Right forelimb (tissue), 1 donor: Measurements from ENCODE around the gene SEMA5B.
A peak's percentile ranks its signal among the peaks of the same experiment; 100 is the strongest.

Experiments used
- DNase-seq: peaks from one replicate; pipeline ENCODE4 v3.0.0-alpha.2; 2018

SEMA5B gene

DNA sequence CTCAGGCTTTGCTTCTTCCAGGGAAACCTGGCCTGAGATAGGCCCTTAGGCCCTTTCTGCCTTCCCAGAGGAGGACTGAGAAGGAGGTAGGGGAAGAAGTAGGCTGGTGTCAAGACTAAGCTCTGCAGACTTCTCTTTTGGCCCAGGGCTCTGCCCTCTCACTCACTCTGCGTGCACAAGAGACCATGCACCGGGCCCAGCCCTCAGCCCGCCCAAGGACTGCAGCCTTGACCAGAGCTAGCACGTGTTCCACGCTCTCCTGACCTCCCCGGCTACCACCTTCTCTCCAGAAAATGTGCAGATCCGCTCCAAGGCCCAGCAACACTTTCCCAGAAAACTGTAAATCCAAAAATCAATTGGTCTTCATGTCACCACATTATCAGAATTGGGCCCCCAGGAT is 59.8 kb downstream of the SEMA5B start:
- no peak for DNase-seq

DNA sequence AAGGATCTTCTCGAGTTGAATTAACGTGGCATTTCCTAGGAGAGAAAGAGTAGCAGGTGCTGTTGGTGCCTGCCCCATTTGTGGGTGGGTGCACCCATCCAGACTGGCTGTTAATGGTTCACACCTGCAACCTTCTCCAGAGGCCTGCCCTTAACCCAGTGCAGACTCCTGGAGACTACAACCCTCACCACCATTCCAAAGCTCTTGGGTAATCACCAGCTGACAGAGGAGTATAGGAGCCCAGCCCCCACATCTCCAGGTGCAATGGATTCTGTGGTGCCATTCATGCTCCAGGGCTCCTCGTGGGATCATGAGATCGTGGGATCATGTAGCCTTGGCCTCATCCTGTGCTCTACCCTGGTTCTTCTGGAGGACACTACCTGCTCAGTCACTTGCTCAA is 60.2 kb downstream of the SEMA5B start:
- no peak for DNase-seq

DNA sequence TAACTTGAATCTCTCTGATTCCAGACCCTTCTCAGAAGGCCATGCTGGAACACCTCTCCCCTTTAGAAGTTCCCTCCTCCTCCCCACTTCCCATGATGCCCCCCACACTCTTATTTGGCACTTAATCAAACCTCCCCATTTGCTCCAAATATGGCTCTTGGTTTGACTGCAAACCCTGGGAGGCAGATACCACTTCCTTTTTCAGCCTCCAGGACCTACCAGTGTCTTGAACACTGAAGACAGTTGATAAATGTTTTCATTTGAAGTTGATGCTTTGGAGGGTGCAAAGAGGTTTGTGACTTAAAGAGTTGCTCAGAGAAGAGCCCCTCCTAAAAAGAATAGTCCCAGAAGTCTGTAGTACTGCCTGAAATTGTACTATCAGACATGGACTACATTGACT is 61.5 kb downstream of the SEMA5B start:
- no peak for DNase-seq

DNA sequence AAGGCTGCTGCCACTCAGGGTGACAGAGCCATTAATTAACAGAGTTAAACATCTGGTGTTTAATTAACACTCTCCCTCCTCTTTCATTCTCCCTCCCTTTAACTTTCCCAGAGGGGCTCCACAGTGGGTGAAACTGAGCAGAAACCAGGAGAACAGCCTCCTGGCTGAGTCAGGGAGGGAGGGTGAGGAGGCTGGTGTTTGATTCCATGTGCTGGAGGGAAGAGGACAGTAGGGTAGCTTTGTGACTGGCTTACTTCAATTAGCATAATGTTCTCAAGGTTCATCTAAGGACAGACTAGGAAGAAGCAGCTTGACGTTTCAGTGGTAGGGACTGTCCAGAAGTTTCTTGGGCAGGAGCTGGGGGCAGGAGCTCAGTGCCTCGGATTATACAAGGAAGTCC is 62.8 kb downstream of the SEMA5B start:
- no peak for DNase-seq

DNA sequence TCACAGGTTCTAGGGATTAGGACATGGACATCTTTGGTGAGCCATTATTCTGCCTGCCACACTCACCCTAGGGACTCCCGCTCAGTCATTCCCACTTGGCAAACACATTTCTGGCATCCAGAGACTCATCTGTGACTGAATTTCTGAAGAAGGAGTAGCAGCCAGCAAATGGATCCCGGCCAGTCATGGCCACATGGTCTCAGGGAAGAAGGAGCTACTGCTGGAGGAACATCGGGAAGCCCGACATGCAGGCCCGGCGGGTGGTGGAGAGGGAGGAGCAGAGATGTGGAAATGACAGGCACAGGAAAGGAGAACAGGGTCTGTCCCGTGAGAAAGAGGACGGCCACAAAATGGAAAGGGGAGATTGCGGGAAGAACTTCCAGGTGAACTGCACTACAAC is 65.4 kb downstream of the SEMA5B start:
- DNase-seq = no peak

DNA sequence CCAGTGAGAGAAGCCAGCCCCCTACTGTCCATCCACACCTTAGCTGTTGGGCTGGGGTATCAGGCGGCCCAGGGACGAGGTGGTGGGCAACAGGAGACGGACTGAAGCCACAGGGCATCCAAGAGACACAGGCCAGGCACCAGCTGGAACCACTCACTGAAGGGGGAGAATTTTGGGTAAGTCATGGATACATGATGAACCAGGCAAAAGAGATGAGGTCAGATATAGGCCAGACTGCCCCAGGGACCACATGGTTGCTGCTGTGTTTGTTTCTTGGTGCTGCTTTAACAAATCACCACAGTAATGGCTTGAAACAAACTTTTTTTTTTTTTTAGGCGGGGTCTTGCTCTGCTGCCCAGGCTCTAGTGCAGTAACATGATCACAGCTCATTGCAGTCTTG is 66.4 kb downstream of the SEMA5B start:
- no peak for DNase-seq

DNA sequence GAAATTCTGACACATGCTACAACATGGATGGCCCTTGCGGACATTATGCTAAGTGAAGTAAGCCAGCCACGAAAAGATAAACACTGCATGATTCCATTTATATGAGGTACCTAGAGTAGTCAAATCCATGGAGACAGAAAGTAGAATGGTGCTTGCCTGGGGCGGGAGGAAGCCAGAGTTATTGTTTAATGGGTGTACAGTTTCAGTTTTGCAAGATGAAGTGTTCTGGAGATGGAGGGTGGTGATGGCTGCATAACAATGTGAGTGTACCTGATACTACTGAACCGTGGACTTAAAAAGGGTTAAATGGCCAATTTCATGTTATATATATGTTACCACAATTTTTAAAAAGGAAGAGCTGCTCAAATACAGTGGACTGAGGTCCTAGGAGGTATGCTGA is 66.9 kb downstream of the SEMA5B start:
- DNase-seq = no peak

DNA sequence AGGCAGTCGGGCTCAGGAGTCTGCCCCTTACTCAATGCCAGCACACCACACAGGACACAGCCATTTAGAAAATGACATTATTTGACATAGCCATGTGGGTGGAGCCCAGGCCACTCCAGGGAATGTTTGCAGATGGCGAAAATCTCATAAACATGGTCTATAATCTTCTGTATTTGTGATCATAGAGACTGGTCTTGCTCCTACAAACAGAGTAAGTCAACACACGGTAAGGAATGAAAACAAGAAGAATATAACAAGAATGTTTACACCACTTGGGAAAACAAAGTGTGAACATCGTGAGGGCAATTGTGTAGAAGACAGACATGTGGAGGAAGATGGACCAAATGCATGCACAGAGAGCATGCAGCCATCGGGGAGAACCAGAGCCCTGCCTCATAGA is 68.2 kb downstream of the SEMA5B start:
- DNase-seq = no peak

DNA sequence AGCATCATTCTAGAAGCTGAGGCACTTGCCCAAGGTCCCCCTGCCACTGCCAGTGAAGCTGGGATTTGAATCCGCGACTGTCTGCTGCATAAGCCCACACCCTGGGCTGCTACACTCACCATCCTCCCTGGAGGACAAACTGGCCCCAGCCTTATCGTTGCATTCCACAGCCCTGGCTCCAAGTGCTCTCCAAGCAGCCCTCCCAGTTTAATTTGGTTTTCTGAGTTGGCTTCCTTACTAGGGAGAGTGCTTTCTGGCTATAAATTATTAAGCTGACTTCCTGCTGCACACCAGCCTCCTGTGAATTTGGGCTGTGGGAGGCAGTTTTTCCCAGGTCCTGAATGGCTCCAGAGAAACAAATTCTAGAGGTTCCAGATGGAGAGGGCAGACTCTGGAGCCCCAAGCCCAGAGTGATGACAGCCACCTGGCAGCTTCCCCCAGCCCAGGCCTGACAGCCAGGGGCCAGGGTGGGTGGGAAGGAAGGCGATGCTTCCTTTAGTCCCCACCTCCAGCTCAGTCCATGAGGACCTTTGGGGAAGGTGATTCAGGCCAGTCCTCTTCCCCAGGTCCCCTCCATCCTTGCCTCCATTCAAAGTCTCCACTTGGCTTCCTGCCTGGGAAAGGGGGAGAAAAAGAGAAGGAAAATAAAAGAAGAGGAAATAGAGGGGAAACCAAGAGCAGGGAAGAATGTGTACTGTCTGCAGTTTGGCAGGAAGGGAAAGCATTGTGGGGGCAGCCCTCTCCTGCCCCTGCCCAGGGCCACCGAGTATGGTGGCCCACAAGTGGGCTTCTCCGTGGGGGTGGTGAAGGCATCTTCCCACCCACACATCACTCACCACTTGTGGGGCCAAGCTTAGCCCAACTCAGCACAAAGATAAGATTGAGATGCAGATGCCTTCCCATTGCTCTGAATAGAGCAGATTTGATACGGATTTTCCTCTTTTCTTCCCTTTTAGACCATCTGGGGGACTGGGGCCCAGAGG is 69.6 kb downstream of the SEMA5B start:
- DNase-seq = no peak

DNA sequence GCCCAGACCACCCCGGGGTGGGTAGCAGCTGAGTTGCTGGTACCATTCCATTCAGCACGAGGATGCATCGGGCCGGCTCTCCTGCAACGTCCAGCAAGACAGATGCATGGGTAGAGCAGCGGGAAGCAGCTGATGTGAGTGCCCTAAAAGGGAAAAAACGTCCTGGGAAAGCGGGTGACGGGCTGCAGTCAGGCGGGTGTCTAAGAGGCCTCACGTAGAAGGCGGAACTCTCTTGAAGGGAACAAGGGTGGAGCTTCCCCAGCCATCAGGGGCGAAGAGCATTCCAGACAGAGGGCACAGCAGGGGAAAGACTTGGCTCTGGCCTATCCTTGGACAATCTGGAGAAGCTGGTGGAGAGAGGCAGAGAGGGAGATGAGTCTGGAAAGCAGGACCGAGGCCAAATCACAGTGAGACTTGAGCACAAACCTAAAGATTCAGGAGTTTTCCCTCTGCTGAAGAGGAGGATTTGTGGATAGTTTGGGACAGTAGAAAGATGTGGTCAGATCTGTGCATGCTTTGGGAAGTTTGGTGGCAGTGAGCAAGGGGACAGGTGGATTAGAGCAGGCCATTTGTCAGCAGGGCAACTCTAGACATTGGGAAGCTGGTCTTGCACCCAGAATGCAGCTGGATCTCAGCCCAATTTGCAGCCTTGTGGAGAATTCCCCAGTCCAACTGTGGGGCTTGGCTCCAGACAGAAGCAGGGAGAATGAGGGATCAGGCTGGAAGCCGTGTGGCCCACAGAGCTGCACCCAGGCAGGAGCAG is 70.7 kb downstream of the SEMA5B start:
- no peak for DNase-seq

DNA sequence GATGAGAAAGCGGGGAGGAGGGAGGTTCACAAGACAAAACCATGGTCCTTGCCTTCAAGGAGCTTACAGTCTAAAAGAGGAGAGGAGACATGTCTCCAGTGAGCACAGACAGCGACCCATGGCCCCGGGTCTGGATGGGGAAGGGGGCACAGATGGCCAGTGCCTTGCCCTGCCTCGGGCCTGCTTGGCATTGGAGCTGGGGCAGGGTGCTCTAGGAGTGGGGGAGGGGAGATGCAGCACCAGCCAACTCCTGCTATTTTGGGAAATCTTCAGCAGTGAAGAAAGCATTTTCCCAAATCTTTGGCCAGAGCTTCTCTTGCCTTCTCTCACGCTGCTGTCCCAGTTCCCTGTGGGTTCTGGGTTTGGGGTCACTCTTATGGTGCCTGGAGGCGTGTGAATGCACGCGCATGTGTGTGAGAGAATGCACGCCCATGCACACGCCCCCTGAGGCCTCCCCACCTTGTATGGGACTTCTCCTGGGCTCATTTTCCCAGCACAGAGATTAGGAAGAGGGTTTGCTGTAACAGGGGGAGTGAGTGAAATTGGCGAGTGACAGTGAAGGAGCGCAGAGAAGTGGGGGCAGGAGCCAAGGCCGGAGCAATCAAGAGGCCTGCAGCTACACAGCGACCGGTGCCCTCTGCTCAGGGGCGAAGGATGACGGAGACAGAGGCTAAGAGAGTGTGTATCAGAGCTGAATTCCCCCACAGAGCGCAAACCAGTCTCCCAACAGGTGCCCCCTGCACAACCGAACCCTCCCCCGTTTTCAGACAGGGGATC is 71.5 kb downstream of the SEMA5B start:
- no peak for DNase-seq

DNA sequence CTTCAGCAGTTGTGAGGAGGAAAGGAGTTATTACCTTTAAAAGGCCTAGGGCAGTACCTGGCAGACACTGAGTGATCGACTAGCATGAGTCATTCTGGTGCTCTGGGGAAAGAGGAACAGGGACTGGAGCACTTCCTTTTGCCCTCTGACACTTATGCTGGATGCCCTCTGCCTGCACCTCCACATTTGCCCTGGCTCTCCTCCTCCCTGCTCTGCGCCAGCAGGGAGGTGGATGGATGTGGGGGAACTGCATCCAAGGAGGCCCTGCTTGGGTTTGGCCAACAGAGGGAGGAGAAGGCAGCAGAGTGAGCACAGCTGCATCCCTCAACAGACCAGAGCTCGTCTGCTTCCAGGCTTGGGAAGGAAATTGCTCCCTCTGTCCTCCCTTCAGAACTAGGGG is 75.0 kb downstream of the SEMA5B start:
- DNase-seq = no peak

DNA sequence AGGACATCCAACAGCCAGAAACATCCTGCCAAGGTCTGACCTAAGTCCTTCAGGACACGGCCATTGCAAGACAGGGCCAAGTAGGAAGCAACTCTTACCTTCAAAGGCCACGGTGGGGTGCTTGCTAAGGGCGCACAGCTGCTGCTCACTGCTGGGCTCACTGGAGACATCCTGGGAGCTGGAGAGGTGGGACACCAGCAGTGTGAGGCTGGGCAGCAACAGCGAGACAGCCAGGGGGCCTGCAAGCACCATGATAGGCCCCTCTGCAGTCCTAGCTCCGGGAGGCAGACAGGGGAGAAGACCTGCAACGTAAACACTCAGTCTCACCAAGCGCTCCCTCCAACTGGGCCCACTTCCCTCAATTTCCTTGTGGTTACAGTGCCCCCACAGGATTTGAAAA is 79.2 kb downstream of the SEMA5B start:
- no peak for DNase-seq

DNA sequence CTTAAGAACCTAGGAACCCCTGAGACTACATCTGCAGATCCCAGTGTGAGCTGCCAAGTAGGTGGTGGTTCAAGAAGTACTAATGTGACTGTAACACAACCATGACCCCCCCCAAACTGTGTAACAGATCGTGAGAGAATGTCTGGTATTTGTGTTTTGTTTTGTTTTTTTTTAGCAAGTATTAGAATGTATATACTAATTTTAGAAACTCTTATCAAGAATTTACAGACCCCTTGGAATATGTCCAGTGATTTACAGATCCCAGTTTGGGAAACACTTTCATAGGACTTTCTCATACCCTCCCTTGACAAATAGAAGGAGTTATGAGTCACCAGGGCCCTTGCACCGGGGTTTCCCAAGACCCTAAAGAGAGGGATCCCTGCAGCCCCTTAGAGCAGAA is 79.8 kb downstream of the SEMA5B start:
- DNase-seq = no peak

DNA sequence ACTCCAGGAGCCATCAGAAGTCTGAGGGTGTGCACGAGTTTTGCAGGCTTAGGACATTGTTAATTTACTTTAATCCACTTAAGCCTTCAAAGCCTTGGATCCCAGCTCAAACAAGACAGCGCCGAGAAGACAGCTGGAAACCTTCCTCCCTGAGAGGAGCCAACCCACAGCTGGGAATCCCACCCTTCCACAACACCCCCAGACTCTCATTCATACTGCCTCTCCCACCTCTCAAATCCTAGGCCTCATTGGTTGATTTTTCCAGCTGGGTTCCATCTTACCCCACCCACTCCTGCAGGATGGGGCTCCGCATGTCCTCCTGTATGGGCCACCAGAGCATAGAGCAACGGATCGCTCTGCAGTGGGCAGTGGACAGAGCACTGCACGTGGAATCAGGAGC is 80.4 kb downstream of the SEMA5B start:
- DNase-seq = no peak

DNA sequence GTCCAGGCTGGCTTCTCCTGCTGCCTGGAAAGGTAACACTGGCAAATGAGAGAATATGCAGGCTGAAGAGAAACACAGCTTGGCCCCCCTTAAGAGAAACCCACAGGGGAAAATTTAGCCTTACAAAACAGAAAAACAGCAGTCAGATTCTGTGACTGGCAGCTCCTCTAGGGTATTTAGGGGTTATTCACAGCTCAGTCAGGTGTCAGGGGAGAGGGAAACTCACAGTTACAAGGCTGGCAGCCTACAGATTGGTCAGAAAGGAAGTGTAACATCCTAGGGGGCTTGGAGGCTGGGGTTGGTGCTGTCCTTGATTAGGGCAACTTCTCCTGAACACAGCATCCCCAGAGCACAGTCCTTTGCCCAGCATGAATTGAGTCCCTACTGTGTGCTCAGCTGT is 81.4 kb downstream of the SEMA5B start:
- no peak for DNase-seq

DNA sequence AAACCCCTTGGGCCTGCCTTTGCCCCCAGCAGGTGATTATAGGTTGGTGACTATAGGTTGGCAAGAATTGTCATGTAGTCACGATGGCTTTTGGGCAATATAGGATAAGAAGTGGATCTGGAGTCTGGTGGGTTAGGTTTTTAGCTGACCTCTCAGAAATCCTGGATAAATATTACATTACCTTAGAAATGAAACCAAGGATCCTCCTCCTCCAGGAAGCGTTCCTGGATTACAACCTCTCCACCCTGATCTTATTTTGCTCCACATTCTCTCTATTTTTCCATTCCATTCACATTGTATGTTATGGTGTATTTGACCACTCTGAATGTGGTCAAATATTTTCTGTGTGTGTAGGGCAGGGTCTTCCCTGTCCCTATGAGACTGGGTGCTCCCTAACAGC is 82.3 kb downstream of the SEMA5B start:
- no peak for DNase-seq

DNA sequence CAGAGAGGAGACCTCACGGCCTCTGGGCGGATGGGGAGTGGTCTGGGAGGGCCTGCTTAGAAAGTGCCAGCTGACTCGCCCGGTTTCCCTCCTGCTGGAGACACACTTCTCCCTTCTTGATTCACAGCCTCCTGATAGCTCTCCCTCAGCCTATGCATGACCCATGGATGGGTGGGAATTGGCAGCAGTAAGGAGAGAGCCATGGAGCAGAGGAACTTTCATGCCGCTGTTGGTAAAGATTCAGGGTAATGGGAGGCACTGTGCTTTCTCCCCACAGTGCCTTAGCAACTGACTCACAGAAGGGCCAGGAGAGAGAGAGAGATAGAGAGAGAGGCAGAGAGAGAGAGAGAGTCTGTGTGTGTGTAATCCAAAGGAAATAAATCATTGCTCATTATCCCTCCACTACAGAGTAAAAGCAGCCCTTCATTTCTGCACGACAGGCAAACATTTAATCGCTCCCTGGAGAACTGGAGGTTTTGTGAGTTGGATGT is 82.8 kb downstream of the SEMA5B start:
- DNase-seq = no peak

DNA sequence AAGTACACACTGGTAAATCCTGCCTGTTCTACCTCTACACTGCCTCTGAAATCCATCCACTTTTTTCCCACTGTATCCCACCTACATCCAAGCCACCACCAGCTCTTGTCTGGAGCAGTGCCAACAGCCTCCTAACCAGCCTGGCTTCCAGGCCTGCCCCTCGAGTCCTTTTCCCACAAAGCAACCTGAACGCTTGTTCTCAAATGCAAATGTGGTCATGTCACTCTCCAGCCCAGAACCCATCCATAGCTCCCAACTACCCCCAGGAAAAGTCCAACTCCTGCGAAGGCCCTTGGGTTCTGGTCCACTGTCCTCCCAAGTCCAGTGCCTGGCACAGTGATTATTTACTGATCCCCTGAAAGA is 83.8 kb downstream of the SEMA5B start:
- no peak for DNase-seq

DNA sequence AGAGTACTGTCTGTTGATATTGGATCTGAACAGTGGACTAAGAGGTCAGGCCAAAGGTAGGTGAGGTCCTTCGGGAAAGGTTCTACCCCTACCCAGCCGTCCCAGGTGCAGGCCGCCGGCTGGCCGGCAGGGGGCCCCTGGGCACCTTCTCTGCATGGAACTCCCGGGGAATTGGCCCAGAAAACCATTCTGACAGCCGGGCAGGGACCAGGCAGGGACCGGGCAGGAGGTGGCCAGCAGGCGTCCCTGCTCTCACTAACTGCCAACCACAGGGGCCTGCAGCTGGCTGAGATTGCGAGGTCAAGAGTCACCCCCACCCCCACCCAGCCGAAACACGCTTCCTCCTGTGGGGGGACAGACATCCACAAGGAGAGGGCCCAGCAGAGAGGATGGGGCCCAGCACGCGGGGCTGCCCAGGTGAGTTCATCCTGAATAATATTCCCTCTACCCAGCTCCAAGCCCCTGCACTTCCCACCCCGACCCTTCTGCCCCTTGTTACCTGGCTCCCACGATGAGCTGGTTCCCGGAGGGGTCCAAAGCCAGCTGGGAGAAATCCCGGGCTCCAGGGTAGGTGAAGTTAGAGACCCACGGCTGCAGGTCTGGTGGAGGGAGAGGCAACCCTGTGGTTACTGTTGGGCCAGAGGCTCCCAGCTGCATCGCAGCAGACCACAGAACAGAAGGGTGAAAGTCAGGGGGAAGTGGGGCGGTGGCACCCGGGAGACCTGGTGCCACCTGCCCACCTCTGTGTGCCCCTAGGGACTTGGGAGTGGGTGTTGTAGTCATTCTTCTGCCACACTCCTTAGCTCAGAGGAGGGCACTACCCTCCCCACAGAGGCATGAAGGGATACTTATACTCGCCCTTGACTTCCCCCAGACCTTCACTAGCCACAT is 84.4 kb downstream of the SEMA5B start:
- DNase-seq = peak; percentile 75

DNA sequence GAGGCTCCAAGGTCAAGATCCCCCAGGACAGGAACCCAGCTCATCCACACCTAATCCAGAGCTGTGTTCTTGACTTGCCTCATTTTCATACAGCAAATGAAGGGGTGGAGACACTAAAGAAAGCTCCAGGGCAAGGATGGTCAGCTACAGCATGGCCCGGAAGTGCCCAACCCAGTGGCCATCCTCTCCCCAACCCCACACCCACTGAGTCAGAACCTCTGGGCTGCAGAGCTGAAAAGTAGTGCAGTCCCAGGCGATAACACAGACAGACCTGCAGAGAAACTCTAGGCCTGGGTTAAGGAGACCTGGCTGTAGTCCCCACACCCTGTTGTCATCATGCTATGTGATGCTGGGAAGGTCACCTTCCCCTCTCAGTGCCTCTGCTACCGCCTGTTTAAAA is 85.3 kb downstream of the SEMA5B start:
- no peak for DNase-seq
